GM23338 (cell line): ENCODE measurements around the gene TAF12. TPM values are rescaled to one million over a fixed set of nuclear protein-coding genes. Genes with fewer than 3 reads are reported as not detected.

Experiments
- ATAC-seq: fragments of 200-7000 bp; cut with Tn5 transposase; 3 replicates; pipeline ENCODE4 v1.9.1; 2020
- DNase-seq: peaks from one replicate; pipeline ENCODE4 v3.0.0-alpha.2; 2015; ENCODE audit warnings: low spot score
- H2AFZ ChIP-seq: fragments of 200-600 bp; sonication (generic); 2 replicates; pipeline ENCODE4 v1.8.0; 2016; ENCODE audit warnings: antibody characterized with exemption, mild to moderate bottlenecking, moderate library complexity
- H3F3A ChIP-seq: fragments of 200-600 bp; sonication (generic); replicated peaks from 2 replicates; pipeline ENCODE4 v1.8.0; 2017; ENCODE audit warnings: antibody characterized with exemption, mixed run types, low read depth
- H3K27ac ChIP-seq: fragments of 200-600 bp; sonication (generic); 2 replicates; pipeline ENCODE4 v1.6.1; 2016; ENCODE audit warnings: low read depth
- H3K27me3 ChIP-seq: fragments of 200-600 bp; sonication (generic); 2 replicates; pipeline ENCODE4 v1.8.0; 2016; ENCODE audit warnings: mild to moderate bottlenecking, mixed run types, moderate library complexity; ENCODE audit not compliant: insufficient read depth
- H3K36me3 ChIP-seq: fragments of 200-600 bp; sonication (generic); 2 replicates; pipeline ENCODE4 v1.8.0; 2016; ENCODE audit warnings: mild to moderate bottlenecking; ENCODE audit not compliant: insufficient read depth
- H3K4me1 ChIP-seq: fragments of 200-600 bp; sonication (generic); 2 replicates; pipeline ENCODE4 v1.8.0; 2016; ENCODE audit warnings: mild to moderate bottlenecking, moderate library complexity; ENCODE audit not compliant: insufficient read depth
- H3K4me2 ChIP-seq: fragments of 200-600 bp; sonication (generic); 2 replicates; pipeline ENCODE4 v1.7.1; 2017; ENCODE audit warnings: mixed run types
- H3K4me3 ChIP-seq: fragments of 200-600 bp; sonication (generic); 2 replicates; pipeline ENCODE4 v1.6.1; 2016; ENCODE audit warnings: mixed run types
- H3K79me2 ChIP-seq: fragments of 200-600 bp; sonication (generic); replicated peaks from 2 replicates; pipeline ENCODE4 v1.8.0; 2017; ENCODE audit warnings: mild to moderate bottlenecking; ENCODE audit not compliant: insufficient read depth
- H3K9me2 ChIP-seq: fragments of 200-600 bp; sonication (generic); 2 replicates; pipeline ENCODE4 v1.8.0; 2017; ENCODE audit not compliant: insufficient read depth
- H4K20me1 ChIP-seq: fragments of 200-600 bp; sonication (generic); replicated peaks from 2 replicates; pipeline ENCODE4 v1.8.0; 2017; ENCODE audit warnings: mild to moderate bottlenecking; ENCODE audit not compliant: insufficient read depth
- H3K27ac Mint-ChIP-seq: 2 replicates; pipeline ENCODE4 v1.8.0; 2020; ENCODE audit warnings: inconsistent platforms, mild to moderate bottlenecking, moderate library complexity, mixed read lengths
- H3K27me3 Mint-ChIP-seq: 3 replicates; pipeline ENCODE4 v1.8.0; 2022; ENCODE audit warnings: low read depth, mild to moderate bottlenecking, moderate library complexity, mixed read lengths, inconsistent platforms; ENCODE audit not compliant: insufficient read depth, poor library complexity
- H3K36me3 Mint-ChIP-seq: 3 replicates; pipeline ENCODE4 v1.8.0; 2021; ENCODE audit warnings: low read depth, mild to moderate bottlenecking, inconsistent platforms, moderate library complexity, mixed read lengths
- H3K4me1 Mint-ChIP-seq: 3 replicates; pipeline ENCODE4 v1.8.0; 2020; ENCODE audit warnings: mild to moderate bottlenecking, inconsistent platforms, mixed read lengths
- H3K4me3 Mint-ChIP-seq: 3 replicates; pipeline ENCODE4 v1.8.0; 2021; ENCODE audit warnings: moderate library complexity, mild to moderate bottlenecking, inconsistent platforms, mixed read lengths
- H3K9me3 Mint-ChIP-seq: 3 replicates; pipeline ENCODE4 v1.8.0; 2020; ENCODE audit warnings: moderate library complexity, mild to moderate bottlenecking, inconsistent platforms, mixed read lengths
- CREB1 ChIP-seq: fragments of 250-450 bp; sonication (Bioruptor Pico); IDR thresholded peaks from 2 replicates; pipeline ENCODE4 v1.5.0; 2020; ENCODE audit warnings: low read depth, mild to moderate bottlenecking, moderate library complexity
- EZH2 ChIP-seq: fragments of 200-600 bp; sonication (generic); IDR thresholded peaks from one replicate; pipeline ENCODE4 v1.8.0; 2017; ENCODE audit warnings: antibody characterized with exemption, mild to moderate bottlenecking, low read depth; ENCODE audit not compliant: unreplicated experiment
- EZH2phosphoT487 ChIP-seq: fragments of 200-600 bp; sonication (generic); IDR thresholded peaks from one replicate; pipeline ENCODE4 v1.8.1; 2018; ENCODE audit warnings: antibody characterized with exemption; ENCODE audit not compliant: unreplicated experiment
- JUNB ChIP-seq: IDR thresholded peaks from one replicate; pipeline ENCODE4 v1.6.1; 2016; ENCODE audit warnings: antibody characterized with exemption; ENCODE audit not compliant: unreplicated experiment
- NANOG ChIP-seq: IDR thresholded peaks from 2 replicates; pipeline ENCODE4 v1.6.1; 2016; ENCODE audit warnings: antibody characterized with exemption, borderline replicate concordance
- POLR2AphosphoS5 ChIP-seq: IDR thresholded peaks from 2 replicates; pipeline ENCODE4 v1.6.1; 2016; ENCODE audit warnings: antibody characterized with exemption, low read depth
- STAT1 ChIP-seq: IDR thresholded peaks from one replicate; pipeline ENCODE4 v1.6.1; 2016; ENCODE audit warnings: antibody characterized with exemption; ENCODE audit not compliant: unreplicated experiment
- ZNF114 ChIP-seq: fragments of 250-450 bp; sonication (Bioruptor Pico); IDR thresholded peaks from 2 replicates; pipeline ENCODE4 v1.5.0; 2020; ENCODE audit warnings: mild to moderate bottlenecking, moderate library complexity
- ZNF331 ChIP-seq: fragments of 250-450 bp; sonication (Bioruptor Pico); IDR thresholded peaks from 2 replicates; pipeline ENCODE4 v1.5.0; 2020; ENCODE audit warnings: low read depth, mild to moderate bottlenecking, moderate library complexity
- polyA plus RNA-seq: library from polyadenylated mRNA; unstranded; fragments of >200 nt; fragmentation: Nextera tagmentation; extraction: Ambion mirVana; gene quantifications from 2 replicates; pipeline ENCODE4 v1.2.1, GENCODE V29; 2016
- total RNA-seq: library from RNA; depleted of rRNA; stranded (reverse); fragments of >200 nt; shearing (Covaris generic); gene quantifications from 2 replicates; pipeline ENCODE4 v1.2.3, GENCODE V29; 2014
- TF ChIP-seq, protein P1 (sequence below), 2 experiments: fragments of 200-600 bp in 1 of 2; sonication (generic) in 1 of 2; conservative IDR thresholded peaks; 2 replicates each; pipeline versions ENCODE4 v1.5.1 to v1.6.1; 2016 to 2017; ENCODE audit warnings: antibody characterized with exemption in 2 of 2, low read depth in 2 of 2, mild to moderate bottlenecking in 2 of 2, moderate library complexity in 1 of 2
- TF ChIP-seq, protein P2 (sequence below): IDR thresholded peaks from 2 replicates; pipeline ENCODE4 v1.6.1; 2016; ENCODE audit warnings: antibody characterized with exemption
- TF ChIP-seq, protein P3 (sequence below): fragments of 250-450 bp; sonication (Bioruptor Pico); IDR thresholded peaks from 2 replicates; pipeline ENCODE4 v1.5.0; 2020; ENCODE audit warnings: mild to moderate bottlenecking, moderate library complexity
- TF ChIP-seq, protein P4 (sequence below): IDR thresholded peaks from one replicate; pipeline ENCODE4 v1.6.1; 2018; ENCODE audit warnings: antibody characterized with exemption; ENCODE audit not compliant: unreplicated experiment

The TAF12 gene
- total and polyA plus RNA-seq, 2 experiments from 2014 or later: 15.2 to 46.8 TPM

- Histone ChIP-seq H3F3A (peaks cover 5% of the 10 kb centered on the region; the same call in 1 of the 2 replicates), H3K4me2 (peak within 1 kb of the TSS; percentile 69), H4K20me1 (no peaks in the 10 kb centered on the region), H3K27ac (peak within 1 kb of the TSS; percentile 91), H3K4me3 (peak within 1 kb of the TSS; percentile 42), H2AFZ (no peak within 1 kb of the TSS), H3K36me3 (no peaks in the 10 kb centered on the region), H3K4me1 (peaks cover 17% of the 10 kb centered on the region), H3K79me2 (no peaks in the 10 kb centered on the region), H3K9me2 (no peaks in the 10 kb centered on the region), H3K27me3 (no peaks in the 10 kb centered on the region)
- Mint-ChIP-seq H3K36me3 (no peaks in the 10 kb centered on the region; the same call in 2 of the 3 replicates), H3K4me1 (peaks cover 12% of the 10 kb centered on the region), H3K9me3 (no peaks in the 10 kb centered on the region), H3K27me3 (peaks cover 17% of the 10 kb centered on the region), H3K27ac (peak within 1 kb of the TSS; percentile 100), H3K4me3 (peak within 1 kb of the TSS; percentile 80)
- peak; percentile 82 for ATAC-seq
- DNase-seq: peak; percentile 97
- TF ChIP-seq NANOG (peak; percentile 48; the same call in 1 of the 2 replicates), ZNF331 (CRISPR knock-in tag) (no peak; the same call in 1 of the 2 replicates), CREB1 (peak; percentile 65), JUNB (no peak), EZH2phosphoT487 (no peak), STAT1 (no peak), POLR2AphosphoS5 (peak; percentile 100), EZH2 (no peak), ZNF114 (peak; percentile 77; the same call in 1 of the 2 replicates)
- TF ChIP-seq, protein P1, sequence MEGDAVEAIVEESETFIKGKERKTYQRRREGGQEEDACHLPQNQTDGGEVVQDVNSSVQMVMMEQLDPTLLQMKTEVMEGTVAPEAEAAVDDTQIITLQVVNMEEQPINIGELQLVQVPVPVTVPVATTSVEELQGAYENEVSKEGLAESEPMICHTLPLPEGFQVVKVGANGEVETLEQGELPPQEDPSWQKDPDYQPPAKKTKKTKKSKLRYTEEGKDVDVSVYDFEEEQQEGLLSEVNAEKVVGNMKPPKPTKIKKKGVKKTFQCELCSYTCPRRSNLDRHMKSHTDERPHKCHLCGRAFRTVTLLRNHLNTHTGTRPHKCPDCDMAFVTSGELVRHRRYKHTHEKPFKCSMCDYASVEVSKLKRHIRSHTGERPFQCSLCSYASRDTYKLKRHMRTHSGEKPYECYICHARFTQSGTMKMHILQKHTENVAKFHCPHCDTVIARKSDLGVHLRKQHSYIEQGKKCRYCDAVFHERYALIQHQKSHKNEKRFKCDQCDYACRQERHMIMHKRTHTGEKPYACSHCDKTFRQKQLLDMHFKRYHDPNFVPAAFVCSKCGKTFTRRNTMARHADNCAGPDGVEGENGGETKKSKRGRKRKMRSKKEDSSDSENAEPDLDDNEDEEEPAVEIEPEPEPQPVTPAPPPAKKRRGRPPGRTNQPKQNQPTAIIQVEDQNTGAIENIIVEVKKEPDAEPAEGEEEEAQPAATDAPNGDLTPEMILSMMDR (conservative IDR thresholded peaks at IDR 0.05; ENCODE audit: low read depth in 2 of 2): no peak
- TF ChIP-seq, protein P2, sequence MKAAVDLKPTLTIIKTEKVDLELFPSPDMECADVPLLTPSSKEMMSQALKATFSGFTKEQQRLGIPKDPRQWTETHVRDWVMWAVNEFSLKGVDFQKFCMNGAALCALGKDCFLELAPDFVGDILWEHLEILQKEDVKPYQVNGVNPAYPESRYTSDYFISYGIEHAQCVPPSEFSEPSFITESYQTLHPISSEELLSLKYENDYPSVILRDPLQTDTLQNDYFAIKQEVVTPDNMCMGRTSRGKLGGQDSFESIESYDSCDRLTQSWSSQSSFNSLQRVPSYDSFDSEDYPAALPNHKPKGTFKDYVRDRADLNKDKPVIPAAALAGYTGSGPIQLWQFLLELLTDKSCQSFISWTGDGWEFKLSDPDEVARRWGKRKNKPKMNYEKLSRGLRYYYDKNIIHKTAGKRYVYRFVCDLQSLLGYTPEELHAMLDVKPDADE: peak; percentile 95
- TF ChIP-seq, protein P3, sequence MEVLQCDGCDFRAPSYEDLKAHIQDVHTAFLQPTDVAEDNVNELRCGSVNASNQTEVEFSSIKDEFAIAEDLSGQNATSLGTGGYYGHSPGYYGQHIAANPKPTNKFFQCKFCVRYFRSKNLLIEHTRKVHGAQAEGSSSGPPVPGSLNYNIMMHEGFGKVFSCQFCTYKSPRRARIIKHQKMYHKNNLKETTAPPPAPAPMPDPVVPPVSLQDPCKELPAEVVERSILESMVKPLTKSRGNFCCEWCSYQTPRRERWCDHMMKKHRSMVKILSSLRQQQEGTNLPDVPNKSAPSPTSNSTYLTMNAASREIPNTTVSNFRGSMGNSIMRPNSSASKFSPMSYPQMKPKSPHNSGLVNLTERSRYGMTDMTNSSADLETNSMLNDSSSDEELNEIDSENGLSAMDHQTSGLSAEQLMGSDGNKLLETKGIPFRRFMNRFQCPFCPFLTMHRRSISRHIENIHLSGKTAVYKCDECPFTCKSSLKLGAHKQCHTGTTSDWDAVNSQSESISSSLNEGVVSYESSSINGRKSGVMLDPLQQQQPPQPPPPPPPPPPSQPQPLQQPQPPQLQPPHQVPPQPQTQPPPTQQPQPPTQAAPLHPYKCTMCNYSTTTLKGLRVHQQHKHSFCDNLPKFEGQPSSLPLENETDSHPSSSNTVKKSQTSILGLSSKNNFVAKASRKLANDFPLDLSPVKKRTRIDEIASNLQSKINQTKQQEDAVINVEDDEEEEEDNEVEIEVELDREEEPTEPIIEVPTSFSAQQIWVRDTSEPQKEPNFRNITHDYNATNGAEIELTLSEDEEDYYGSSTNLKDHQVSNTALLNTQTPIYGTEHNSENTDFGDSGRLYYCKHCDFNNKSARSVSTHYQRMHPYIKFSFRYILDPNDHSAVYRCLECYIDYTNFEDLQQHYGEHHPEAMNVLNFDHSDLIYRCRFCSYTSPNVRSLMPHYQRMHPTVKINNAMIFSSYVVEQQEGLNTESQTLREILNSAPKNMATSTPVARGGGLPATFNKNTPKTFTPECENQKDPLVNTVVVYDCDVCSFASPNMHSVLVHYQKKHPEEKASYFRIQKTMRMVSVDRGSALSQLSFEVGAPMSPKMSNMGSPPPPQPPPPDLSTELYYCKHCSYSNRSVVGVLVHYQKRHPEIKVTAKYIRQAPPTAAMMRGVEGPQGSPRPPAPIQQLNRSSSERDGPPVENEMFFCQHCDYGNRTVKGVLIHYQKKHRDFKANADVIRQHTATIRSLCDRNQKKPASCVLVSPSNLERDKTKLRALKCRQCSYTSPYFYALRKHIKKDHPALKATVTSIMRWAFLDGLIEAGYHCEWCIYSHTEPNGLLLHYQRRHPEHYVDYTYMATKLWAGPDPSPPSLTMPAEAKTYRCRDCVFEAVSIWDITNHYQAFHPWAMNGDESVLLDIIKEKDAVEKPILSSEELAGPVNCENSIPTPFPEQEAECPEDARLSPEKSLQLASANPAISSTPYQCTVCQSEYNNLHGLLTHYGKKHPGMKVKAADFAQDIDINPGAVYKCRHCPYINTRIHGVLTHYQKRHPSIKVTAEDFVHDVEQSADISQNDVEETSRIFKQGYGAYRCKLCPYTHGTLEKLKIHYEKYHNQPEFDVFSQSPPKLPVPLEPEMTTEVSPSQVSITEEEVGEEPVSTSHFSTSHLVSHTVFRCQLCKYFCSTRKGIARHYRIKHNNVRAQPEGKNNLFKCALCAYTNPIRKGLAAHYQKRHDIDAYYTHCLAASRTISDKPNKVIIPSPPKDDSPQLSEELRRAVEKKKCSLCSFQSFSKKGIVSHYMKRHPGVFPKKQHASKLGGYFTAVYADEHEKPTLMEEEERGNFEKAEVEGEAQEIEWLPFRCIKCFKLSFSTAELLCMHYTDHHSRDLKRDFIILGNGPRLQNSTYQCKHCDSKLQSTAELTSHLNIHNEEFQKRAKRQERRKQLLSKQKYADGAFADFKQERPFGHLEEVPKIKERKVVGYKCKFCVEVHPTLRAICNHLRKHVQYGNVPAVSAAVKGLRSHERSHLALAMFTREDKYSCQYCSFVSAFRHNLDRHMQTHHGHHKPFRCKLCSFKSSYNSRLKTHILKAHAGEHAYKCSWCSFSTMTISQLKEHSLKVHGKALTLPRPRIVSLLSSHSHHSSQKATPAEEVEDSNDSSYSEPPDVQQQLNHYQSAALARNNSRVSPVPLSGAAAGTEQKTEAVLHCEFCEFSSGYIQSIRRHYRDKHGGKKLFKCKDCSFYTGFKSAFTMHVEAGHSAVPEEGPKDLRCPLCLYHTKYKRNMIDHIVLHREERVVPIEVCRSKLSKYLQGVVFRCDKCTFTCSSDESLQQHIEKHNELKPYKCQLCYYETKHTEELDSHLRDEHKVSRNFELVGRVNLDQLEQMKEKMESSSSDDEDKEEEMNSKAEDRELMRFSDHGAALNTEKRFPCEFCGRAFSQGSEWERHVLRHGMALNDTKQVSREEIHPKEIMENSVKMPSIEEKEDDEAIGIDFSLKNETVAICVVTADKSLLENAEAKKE: peak; percentile 84
- TF ChIP-seq, protein P4, sequence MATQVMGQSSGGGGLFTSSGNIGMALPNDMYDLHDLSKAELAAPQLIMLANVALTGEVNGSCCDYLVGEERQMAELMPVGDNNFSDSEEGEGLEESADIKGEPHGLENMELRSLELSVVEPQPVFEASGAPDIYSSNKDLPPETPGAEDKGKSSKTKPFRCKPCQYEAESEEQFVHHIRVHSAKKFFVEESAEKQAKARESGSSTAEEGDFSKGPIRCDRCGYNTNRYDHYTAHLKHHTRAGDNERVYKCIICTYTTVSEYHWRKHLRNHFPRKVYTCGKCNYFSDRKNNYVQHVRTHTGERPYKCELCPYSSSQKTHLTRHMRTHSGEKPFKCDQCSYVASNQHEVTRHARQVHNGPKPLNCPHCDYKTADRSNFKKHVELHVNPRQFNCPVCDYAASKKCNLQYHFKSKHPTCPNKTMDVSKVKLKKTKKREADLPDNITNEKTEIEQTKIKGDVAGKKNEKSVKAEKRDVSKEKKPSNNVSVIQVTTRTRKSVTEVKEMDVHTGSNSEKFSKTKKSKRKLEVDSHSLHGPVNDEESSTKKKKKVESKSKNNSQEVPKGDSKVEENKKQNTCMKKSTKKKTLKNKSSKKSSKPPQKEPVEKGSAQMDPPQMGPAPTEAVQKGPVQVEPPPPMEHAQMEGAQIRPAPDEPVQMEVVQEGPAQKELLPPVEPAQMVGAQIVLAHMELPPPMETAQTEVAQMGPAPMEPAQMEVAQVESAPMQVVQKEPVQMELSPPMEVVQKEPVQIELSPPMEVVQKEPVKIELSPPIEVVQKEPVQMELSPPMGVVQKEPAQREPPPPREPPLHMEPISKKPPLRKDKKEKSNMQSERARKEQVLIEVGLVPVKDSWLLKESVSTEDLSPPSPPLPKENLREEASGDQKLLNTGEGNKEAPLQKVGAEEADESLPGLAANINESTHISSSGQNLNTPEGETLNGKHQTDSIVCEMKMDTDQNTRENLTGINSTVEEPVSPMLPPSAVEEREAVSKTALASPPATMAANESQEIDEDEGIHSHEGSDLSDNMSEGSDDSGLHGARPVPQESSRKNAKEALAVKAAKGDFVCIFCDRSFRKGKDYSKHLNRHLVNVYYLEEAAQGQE: no peak
Observed at GRCh38 chr1:28648474-28649198, 5.8 kb upstream of the TAF12 start, which contains the start of gene RNU11. RNU11 (plus strand) TSS chr1:28648600.
